ENCODE results near the gene CACNA2D3. TPM values are rescaled to one million over a fixed set of nuclear protein-coding genes. Genes with fewer than 3 reads are reported as not detected.

Gene CACNA2D3
- polyA plus RNA-seq, 1 donor from 2014 or later, result 26.2 TPM

GRCh38 chr3:54202651-54203248 lies 80.4 kb downstream of the CACNA2D3 start:
- no peak overlapping the region for H3K4me3 ChIP-seq (ENCODE audit: low read length)
- TF ChIP-seq RAD21 (conservative IDR thresholded peaks at IDR 0.05) (no peak), SMC3 (conservative IDR thresholded peaks at IDR 0.05; ENCODE audit: poor library complexity) (no peak), POLR2AphosphoS5 (IDR thresholded peaks at IDR 0.05) (no peak), CTCF (IDR thresholded peaks at IDR 0.05; ENCODE audit: poor library complexity, severe bottlenecking) (no peak), EP300 (conservative IDR thresholded peaks at IDR 0.05; ENCODE audit: poor library complexity, severe bottlenecking) (no peak), EZH2 (IDR thresholded peaks at IDR 0.05; ENCODE audit: borderline replicate concordance, insufficient read depth, low read length, poor library complexity, severe bottlenecking) (no peak), MXI1 (conservative IDR thresholded peaks at IDR 0.05; ENCODE audit: poor library complexity, severe bottlenecking) (no peak), REST (IDR thresholded peaks at IDR 0.05; ENCODE audit: borderline replicate concordance) (no peak), TAF1 (IDR thresholded peaks at IDR 0.05; ENCODE audit: low read depth) (no peak)
- H3K9me3 ChIP-seq (ENCODE audit: low read length), result no peaks in the 10 kb centered on the region
- no peaks in the 10 kb centered on the region for H3K9me2 ChIP-seq (ENCODE audit: insufficient read depth, low read length)
- no peaks in the 10 kb centered on the region for H3K27me3 ChIP-seq (ENCODE audit: insufficient read depth, low read depth, low read length)
- H3F3A ChIP-seq (ENCODE audit: insufficient read depth, low read length, poor library complexity, severe bottlenecking), result no peaks in the 10 kb centered on the region
- no peaks in the 10 kb centered on the region for H3K36me3 ChIP-seq (ENCODE audit: insufficient read depth, low read length)
- H3K27ac ChIP-seq (ENCODE audit: low read length), result no peak overlapping the region
- no peaks in the 10 kb centered on the region for H4K20me1 ChIP-seq (ENCODE audit: insufficient read depth)
- H3K9ac ChIP-seq (ENCODE audit: low read length), result no peak overlapping the region
- H3K79me2 ChIP-seq (replicated peaks; ENCODE audit: insufficient read depth, low read length), result no peaks in the 10 kb centered on the region
- no peak overlapping the region for H2AFZ ChIP-seq (ENCODE audit: low read depth, low read length)
- no peak overlapping the region for H3K4me2 ChIP-seq (ENCODE audit: low read length)

GRCh38 chr3:54206874-54207273 lies 84.5 kb downstream of the CACNA2D3 start:
- Histone ChIP-seq H3K9ac (ENCODE audit: low read length) (no peak overlapping the region), H3K4me2 (ENCODE audit: low read length) (no peak overlapping the region), H2AFZ (ENCODE audit: low read depth, low read length) (no peak overlapping the region), H3K9me2 (ENCODE audit: insufficient read depth, low read length) (no peaks in the 10 kb centered on the region), H3K36me3 (ENCODE audit: insufficient read depth, low read length) (no peaks in the 10 kb centered on the region), H3K9me3 (ENCODE audit: low read length) (no peaks in the 10 kb centered on the region), H4K20me1 (ENCODE audit: insufficient read depth) (no peaks in the 10 kb centered on the region), H3F3A (ENCODE audit: insufficient read depth, low read length, poor library complexity, severe bottlenecking) (no peaks in the 10 kb centered on the region), H3K27ac (ENCODE audit: low read length) (no peak overlapping the region), H3K4me3 (ENCODE audit: low read length) (no peak overlapping the region), H3K79me2 (replicated peaks; ENCODE audit: insufficient read depth, low read length) (no peaks in the 10 kb centered on the region), H3K27me3 (ENCODE audit: insufficient read depth, low read depth, low read length) (no peaks in the 10 kb centered on the region)
- TF ChIP-seq REST (IDR thresholded peaks at IDR 0.05; ENCODE audit: borderline replicate concordance) (no peak), EZH2 (IDR thresholded peaks at IDR 0.05; ENCODE audit: borderline replicate concordance, insufficient read depth, low read length, poor library complexity, severe bottlenecking) (no peak), MXI1 (conservative IDR thresholded peaks at IDR 0.05; ENCODE audit: poor library complexity, severe bottlenecking) (no peak), SMC3 (conservative IDR thresholded peaks at IDR 0.05; ENCODE audit: poor library complexity) (no peak), EP300 (conservative IDR thresholded peaks at IDR 0.05; ENCODE audit: poor library complexity, severe bottlenecking) (no peak)

Measured in neural cell (in vitro differentiated cells).